ENCODE results near the gene TMEM225. TPM values are rescaled to one million over a fixed set of nuclear protein-coding genes. Genes with fewer than 3 reads are reported as not detected.

Gene TMEM225
- total and polyA plus RNA-seq, 7 donors = not detected

DNA sequence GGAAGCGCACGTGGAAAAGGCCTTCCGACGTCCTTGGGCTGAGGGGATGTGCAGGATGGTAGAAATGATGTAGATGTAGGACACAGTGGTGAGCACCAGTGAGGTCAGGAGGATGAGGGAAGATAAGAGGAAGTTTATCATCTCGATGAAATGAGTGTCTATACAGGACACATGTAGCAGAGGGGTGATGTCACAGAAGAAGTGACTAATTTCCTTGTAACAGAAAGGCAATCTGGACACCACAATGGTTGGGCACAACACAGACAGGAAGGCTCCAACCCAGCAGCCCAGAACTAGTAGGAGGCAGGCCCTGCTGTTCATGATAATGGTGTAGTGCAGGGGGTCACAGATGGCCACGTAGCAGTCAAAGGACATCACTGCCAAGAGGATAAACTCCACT, 44.3 kb downstream of the TMEM225 start:
- H3K27ac ChIP-seq = no peak overlapping the region
- intact Hi-C loops (cut with DNase I) = no loop called here
- H3K36me3 ChIP-seq (ENCODE audit: insufficient read depth in 1 of 2, low read depth in 1 of 2) = no peaks in the 10 kb centered on the region
- H3K9me3 ChIP-seq = no peaks in the 10 kb centered on the region
- H3K4me1 ChIP-seq = no peaks in the 10 kb centered on the region
- TF ChIP-seq CTCF (IDR thresholded peaks at IDR 0.05) = no peak
- no peak overlapping the region for H3K4me3 ChIP-seq
- 79 to 83% (median 83%) methylated on average over 6 of the region's 6 CpGs for WGBS, 3 donors
- DNase-seq = no peak
- no peak for ATAC-seq
- H3K27me3 ChIP-seq (ENCODE audit: insufficient read depth in 3 of 3, low read length in 2 of 3) = no peaks in the 10 kb centered on the region

DNA sequence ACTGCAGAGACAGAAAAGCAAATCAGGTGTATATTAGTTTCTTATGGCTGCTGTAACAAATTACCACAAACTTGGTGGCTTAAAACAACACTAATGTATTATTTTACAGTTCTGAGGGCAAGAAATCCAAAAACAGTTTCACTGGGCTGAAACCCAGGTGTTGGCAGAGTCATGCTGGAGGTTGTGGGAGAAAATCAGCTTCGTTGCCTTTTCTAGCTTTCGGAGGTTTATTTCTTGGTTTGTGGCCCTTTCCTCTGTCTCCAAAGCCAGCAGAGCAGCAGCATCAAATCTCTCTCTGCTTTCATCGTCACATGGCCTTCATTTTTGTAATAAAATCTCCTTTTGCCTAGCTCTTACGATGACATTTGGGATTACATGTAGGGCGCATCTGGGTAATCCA, 46.3 kb downstream of the TMEM225 start:
- H3K4me3 ChIP-seq = no peak overlapping the region
- TF ChIP-seq CTCF (IDR thresholded peaks at IDR 0.05) = no peak
- H3K36me3 ChIP-seq (ENCODE audit: insufficient read depth in 1 of 2, low read depth in 1 of 2) = no peaks in the 10 kb centered on the region
- WGBS, 3 donors = 63 to 75% (median 65%) methylated on average over 5 of the region's 5 CpGs
- no peaks in the 10 kb centered on the region for H3K4me1 ChIP-seq
- no peak for ATAC-seq
- intact Hi-C loops (cut with DNase I) = no loop called here
- no peak for DNase-seq
- no peak overlapping the region for H3K27ac ChIP-seq
- H3K9me3 ChIP-seq = no peaks in the 10 kb centered on the region
- no peaks in the 10 kb centered on the region for H3K27me3 ChIP-seq (ENCODE audit: insufficient read depth in 3 of 3, low read length in 2 of 3)

GRCh38 chr11:123838659-123839058, 46.8 kb downstream of the TMEM225 start:
- 47 to 58% (median 57%) methylated on average over 1 of the region's 1 CpG for WGBS, 3 donors
- no peaks in the 10 kb centered on the region for H3K36me3 ChIP-seq (ENCODE audit: insufficient read depth in 1 of 2, low read depth in 1 of 2)

GRCh38 chr11:123838199-123838598, 47.3 kb downstream of the TMEM225 start:
- no peak for ATAC-seq
- H3K36me3 ChIP-seq (ENCODE audit: insufficient read depth in 1 of 2, low read depth in 1 of 2) = no peaks in the 10 kb centered on the region
- H3K4me3 ChIP-seq = no peak overlapping the region
- WGBS, 3 donors = 45 to 47% (median 46%) methylated on average over 3 of the region's 3 CpGs
- no peaks in the 10 kb centered on the region for H3K4me1 ChIP-seq
- intact Hi-C loops (cut with DNase I) = no loop called here
- TF ChIP-seq CTCF (IDR thresholded peaks at IDR 0.05) = no peak
- H3K9me3 ChIP-seq = no peaks in the 10 kb centered on the region
- H3K27me3 ChIP-seq (ENCODE audit: insufficient read depth in 3 of 3, low read length in 2 of 3) = no peaks in the 10 kb centered on the region
- no peak overlapping the region for H3K27ac ChIP-seq
- no peak for DNase-seq

More at GRCh38 chr11:123838659-123839058, 46.8 kb downstream of the TMEM225 start:
- Histone ChIP-seq H3K4me1 (no peaks in the 10 kb centered on the region), H3K9me3 (no peaks in the 10 kb centered on the region), H3K4me3 (no peak overlapping the region), H3K27ac (no peak overlapping the region), H3K27me3 (ENCODE audit: insufficient read depth in 3 of 3, low read length in 2 of 3) (no peaks in the 10 kb centered on the region)
- intact Hi-C loops (cut with DNase I) = no loop called here
- no peak for TF ChIP-seq CTCF (IDR thresholded peaks at IDR 0.05)
- no peak for ATAC-seq
- DNase-seq = no peak

- no peaks in the 10 kb centered on the region for H3K36me3 ChIP-seq (ENCODE audit: insufficient read depth in 1 of 2, low read depth in 1 of 2)
- no peak for TF ChIP-seq CTCF (IDR thresholded peaks at IDR 0.05)
These were observed 52.4 kb downstream of the TMEM225 start for GRCh38 chr11:123833095-123833494.

More at GRCh38 chr11:123833095-123833494, 52.4 kb downstream of the TMEM225 start:
- Histone ChIP-seq H3K9me3 (no peaks in the 10 kb centered on the region), H3K27ac (no peak overlapping the region), H3K4me1 (no peaks in the 10 kb centered on the region), H3K27me3 (ENCODE audit: insufficient read depth in 3 of 3, low read length in 2 of 3) (no peaks in the 10 kb centered on the region), H3K4me3 (no peak overlapping the region)
- no peak for DNase-seq
- intact Hi-C loops (cut with DNase I) = no loop called here
- 60 to 71% (median 60%) methylated on average over 2 of the region's 2 CpGs for WGBS, 3 donors
- ATAC-seq = no peak

Data from psoas muscle (tissue), 8 donors.